ENCODE results near the gene UBE2N. TPM values are rescaled to one million over a fixed set of nuclear protein-coding genes. Genes with fewer than 3 reads are reported as not detected.

The UBE2N gene
- total RNA-seq, 1 donor from 2014 or later, result 116 TPM

DNA sequence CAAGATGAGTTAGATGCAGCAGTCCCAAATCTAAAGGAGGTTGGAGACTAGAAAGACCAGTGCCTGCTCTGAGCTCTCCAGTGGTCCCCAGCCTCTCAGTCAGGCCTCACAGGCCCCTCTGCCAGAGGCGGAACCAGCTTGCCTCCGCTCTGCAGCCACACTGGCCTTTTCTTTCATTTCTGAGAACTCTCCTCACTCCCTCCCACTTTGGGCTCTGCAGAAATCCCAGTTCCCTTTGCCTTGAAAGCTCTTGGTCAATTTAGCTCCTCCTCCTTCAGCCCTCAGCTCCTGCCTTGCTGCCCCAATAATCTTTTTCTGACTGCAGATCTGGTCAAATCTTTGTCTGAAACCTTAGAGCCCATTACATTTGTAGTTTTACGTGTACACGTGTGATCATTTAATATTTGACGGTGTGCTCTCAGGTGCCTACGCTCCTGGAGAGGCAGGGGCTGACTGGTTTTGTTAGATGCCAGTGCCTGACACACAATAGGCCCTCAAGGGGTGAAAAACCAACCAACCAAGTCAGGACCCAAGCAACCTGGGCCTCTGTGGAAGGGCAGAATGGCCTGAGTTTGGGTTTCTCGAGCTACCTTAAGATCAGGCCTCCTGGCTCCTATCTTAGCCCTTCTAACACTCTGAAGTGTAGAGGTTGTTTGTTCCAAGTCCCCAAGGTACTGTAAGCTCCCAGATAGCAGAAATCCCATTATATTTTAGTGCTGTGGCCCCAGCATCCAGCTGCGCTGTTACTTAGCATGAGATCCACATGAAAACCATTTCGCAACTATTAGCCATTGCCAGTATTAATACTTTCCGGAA lies 65.1 kb downstream of the UBE2N start:
- peaks cover 26% of the 10 kb centered on the region for H3F3A ChIP-seq (ENCODE audit: low read depth)
- no peaks in the 10 kb centered on the region for H3K9me3 ChIP-seq (ENCODE audit: low read depth)
- peak overlapping the region; percentile 79 for H3K4me2 ChIP-seq
- H2AFZ ChIP-seq (replicated peaks), result peak overlapping the region; percentile 75
- peak; percentile 81 for DNase-seq (ENCODE audit: low spot score)
- no peaks in the 10 kb centered on the region for H3K36me3 ChIP-seq
- peaks cover 2% of the 10 kb centered on the region for H3K9me3 Mint-ChIP-seq
- peak overlapping the region; percentile 31 for H3K27ac Mint-ChIP-seq
- H3K36me3 Mint-ChIP-seq, result peaks cover 4% of the 10 kb centered on the region
- H3K79me2 ChIP-seq (ENCODE audit: low read depth), result peaks cover 35% of the 10 kb centered on the region
- TF ChIP-seq EZH2phosphoT487 (IDR thresholded peaks at IDR 0.05), result no peak
- TF ChIP-seq, protein P1, sequence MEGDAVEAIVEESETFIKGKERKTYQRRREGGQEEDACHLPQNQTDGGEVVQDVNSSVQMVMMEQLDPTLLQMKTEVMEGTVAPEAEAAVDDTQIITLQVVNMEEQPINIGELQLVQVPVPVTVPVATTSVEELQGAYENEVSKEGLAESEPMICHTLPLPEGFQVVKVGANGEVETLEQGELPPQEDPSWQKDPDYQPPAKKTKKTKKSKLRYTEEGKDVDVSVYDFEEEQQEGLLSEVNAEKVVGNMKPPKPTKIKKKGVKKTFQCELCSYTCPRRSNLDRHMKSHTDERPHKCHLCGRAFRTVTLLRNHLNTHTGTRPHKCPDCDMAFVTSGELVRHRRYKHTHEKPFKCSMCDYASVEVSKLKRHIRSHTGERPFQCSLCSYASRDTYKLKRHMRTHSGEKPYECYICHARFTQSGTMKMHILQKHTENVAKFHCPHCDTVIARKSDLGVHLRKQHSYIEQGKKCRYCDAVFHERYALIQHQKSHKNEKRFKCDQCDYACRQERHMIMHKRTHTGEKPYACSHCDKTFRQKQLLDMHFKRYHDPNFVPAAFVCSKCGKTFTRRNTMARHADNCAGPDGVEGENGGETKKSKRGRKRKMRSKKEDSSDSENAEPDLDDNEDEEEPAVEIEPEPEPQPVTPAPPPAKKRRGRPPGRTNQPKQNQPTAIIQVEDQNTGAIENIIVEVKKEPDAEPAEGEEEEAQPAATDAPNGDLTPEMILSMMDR (IDR thresholded peaks at IDR 0.05), result no peak
- TF ChIP-seq EZH2 (IDR thresholded peaks at IDR 0.05), result no peak
- H3K4me3 Mint-ChIP-seq, result peak overlapping the region; percentile 87
- H3K4me1 Mint-ChIP-seq, result peaks cover 49% of the 10 kb centered on the region
- peaks cover 29% of the 10 kb centered on the region for H4K20me1 ChIP-seq (ENCODE audit: low read depth)
- no peaks in the 10 kb centered on the region for H3K27me3 ChIP-seq
- peak overlapping the region; percentile 54 for H3K27ac ChIP-seq
- no peak overlapping the region for H3K9ac ChIP-seq
- H3K4me3 ChIP-seq, result peak overlapping the region; percentile 63
- H3K4me1 ChIP-seq, result peaks cover 49% of the 10 kb centered on the region
- peaks cover 2% of the 10 kb centered on the region for H3K27me3 Mint-ChIP-seq (ENCODE audit: insufficient read depth, low read depth)

DNA sequence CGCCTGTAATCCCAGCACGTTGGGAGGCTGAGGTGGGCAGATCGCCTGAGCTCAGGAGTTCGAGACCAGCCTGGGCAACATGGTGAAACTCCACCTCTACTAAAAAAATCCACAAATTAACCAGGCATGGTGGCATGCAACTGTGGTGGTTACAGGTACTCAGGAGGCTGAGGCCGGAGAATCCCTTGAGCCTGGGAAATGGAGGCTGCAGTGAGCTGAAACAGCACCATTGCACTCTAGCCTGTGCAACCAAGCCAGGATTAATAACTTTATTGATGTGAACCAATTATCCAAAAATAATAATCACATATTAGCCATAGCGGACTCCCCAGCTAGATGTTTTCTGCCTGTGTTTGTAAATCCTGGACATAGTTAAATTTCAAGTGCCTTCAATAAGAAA lies 65.8 kb downstream of the UBE2N start:
- Histone ChIP-seq H2AFZ (replicated peaks) (peak overlapping the region; percentile 75), H3K4me3 (peak overlapping the region; percentile 63)

DNA sequence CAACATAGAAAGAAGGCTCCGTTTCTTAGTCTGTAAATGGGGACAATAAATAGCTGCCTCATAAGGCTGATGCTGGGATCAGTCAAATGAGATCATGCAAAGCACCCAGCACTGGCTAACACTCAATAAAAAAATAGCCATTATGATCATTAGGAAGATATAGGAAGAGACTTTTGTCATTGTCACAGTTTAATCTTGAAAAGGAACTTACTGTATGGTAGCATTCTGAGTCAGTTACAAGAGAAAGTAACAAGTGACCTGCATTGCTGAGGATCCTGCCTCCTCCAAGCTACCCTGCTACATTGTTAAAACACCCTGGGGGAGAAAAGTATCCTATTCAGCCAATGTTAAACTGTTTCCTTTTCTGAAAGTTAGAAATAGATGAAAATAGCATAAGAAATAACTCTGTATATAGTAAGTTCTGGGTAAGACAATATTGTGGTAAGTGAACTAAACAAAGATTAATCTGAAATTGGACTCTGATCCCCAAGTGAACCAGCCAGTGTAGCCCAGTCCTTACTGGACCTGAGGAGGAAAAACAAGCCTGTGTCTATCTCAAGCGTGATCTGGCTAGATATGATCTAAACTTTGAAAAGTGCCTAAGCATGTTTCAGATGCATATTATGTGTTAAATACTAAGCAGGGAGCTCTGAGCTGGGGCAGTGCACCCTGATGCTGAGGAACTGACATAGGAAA lies 67.6 kb downstream of the UBE2N start:
- no peaks in the 10 kb centered on the region for H3K9me3 ChIP-seq (ENCODE audit: low read depth)

More for the DNA sequence above, 65.8 kb downstream of the UBE2N start:
- Histone ChIP-seq H4K20me1 (ENCODE audit: low read depth) (peaks cover 22% of the 10 kb centered on the region), H3F3A (ENCODE audit: low read depth) (peaks cover 26% of the 10 kb centered on the region), H3K27me3 (no peaks in the 10 kb centered on the region), H3K4me1 (peaks cover 44% of the 10 kb centered on the region), H3K4me2 (peak overlapping the region; percentile 79), H3K79me2 (ENCODE audit: low read depth) (peaks cover 27% of the 10 kb centered on the region), H3K27ac (peak overlapping the region; percentile 54), H3K9me3 (ENCODE audit: low read depth) (no peaks in the 10 kb centered on the region), H3K36me3 (no peaks in the 10 kb centered on the region), H3K9ac (no peak overlapping the region)
- H3K27ac Mint-ChIP-seq, result peak overlapping the region; percentile 31
- peaks cover 2% of the 10 kb centered on the region for H3K27me3 Mint-ChIP-seq (ENCODE audit: insufficient read depth, low read depth)
- H3K4me1 Mint-ChIP-seq, result peaks cover 42% of the 10 kb centered on the region
- peak overlapping the region; percentile 87 for H3K4me3 Mint-ChIP-seq
- no peak for DNase-seq (ENCODE audit: low spot score)
- H3K36me3 Mint-ChIP-seq, result no peaks in the 10 kb centered on the region
- TF ChIP-seq, protein P1 (IDR thresholded peaks at IDR 0.05), result no peak
- TF ChIP-seq EZH2phosphoT487 (IDR thresholded peaks at IDR 0.05) (no peak), EZH2 (IDR thresholded peaks at IDR 0.05) (no peak)
- H3K9me3 Mint-ChIP-seq, result peaks cover 2% of the 10 kb centered on the region

More for the DNA sequence above, 67.6 kb downstream of the UBE2N start:
- Histone ChIP-seq H3K27ac (no peak overlapping the region), H3K27me3 (no peaks in the 10 kb centered on the region), H3K4me2 (peak overlapping the region; percentile 52), H3F3A (ENCODE audit: low read depth) (peaks cover 26% of the 10 kb centered on the region), H4K20me1 (ENCODE audit: low read depth) (peaks cover 4% of the 10 kb centered on the region), H2AFZ (replicated peaks) (no peak overlapping the region), H3K79me2 (ENCODE audit: low read depth) (peaks cover 9% of the 10 kb centered on the region), H3K4me1 (peaks cover 33% of the 10 kb centered on the region), H3K4me3 (no peak overlapping the region), H3K9ac (no peak overlapping the region), H3K36me3 (no peaks in the 10 kb centered on the region)
- Mint-ChIP-seq H3K36me3 (no peaks in the 10 kb centered on the region), H3K4me3 (no peak overlapping the region), H3K4me1 (peaks cover 27% of the 10 kb centered on the region), H3K9me3 (peaks cover 2% of the 10 kb centered on the region), H3K27me3 (ENCODE audit: insufficient read depth, low read depth) (peaks cover 2% of the 10 kb centered on the region), H3K27ac (peak overlapping the region; percentile 54)
- TF ChIP-seq, protein P1 (IDR thresholded peaks at IDR 0.05), result no peak
- TF ChIP-seq EZH2phosphoT487 (IDR thresholded peaks at IDR 0.05) (no peak), EZH2 (IDR thresholded peaks at IDR 0.05) (no peak)
- peak; percentile 21 for DNase-seq (ENCODE audit: low spot score)
